DMS79 (cell line): ENCODE data around the gene ZNF579.

ENCODE experiments used
- DNase-seq: peaks from one replicate; lab custom pipeline; 2025; lab: John Stamatoyannopoulos, UW

The ZNF579 gene, protein sequence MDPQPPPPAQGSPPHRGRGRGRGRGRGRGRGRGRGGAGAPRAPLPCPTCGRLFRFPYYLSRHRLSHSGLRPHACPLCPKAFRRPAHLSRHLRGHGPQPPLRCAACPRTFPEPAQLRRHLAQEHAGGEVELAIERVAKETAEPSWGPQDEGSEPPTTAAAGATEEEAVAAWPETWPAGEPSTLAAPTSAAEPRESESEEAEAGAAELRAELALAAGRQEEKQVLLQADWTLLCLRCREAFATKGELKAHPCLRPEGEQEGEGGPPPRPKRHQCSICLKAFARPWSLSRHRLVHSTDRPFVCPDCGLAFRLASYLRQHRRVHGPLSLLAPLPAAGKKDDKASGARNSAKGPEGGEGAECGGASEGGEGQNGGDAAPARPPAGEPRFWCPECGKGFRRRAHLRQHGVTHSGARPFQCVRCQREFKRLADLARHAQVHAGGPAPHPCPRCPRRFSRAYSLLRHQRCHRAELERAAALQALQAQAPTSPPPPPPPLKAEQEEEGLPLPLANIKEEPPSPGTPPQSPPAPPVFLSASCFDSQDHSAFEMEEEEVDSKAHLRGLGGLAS

GRCh38 chr19:55580628-55581144, at the start of gene ZNF579:
TSS of gene ZNF579 (minus strand) at chr19:55580848. CDS start at chr19:55579639, 1,209 bp downstream.
- peak; percentile 80 for DNase-seq

DNA sequence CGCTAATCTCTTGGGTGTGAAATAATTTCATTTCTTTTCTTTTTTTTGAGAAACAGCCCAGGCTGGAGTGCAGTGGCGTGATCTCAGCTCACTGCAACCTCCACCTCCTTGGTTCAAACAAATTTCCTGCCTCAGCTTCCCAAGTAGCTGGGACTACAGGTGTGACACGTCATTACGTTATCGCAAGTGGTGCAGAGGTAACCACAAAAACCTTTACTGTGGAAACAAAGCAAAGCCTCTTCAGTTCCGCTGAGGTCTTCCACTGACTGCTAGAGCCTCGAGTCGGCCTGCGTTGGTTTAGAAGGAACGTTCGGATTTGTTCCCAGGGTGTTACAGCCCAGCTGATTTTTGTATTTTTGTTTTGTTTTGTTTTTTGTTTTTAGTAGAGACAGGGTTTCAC, 45.7 kb upstream of the ZNF579 start:
- DNase-seq, result no peak

GRCh38 chr19:55625004-55625326, 44.3 kb upstream of the ZNF579 start:
- no peak for DNase-seq

DNA sequence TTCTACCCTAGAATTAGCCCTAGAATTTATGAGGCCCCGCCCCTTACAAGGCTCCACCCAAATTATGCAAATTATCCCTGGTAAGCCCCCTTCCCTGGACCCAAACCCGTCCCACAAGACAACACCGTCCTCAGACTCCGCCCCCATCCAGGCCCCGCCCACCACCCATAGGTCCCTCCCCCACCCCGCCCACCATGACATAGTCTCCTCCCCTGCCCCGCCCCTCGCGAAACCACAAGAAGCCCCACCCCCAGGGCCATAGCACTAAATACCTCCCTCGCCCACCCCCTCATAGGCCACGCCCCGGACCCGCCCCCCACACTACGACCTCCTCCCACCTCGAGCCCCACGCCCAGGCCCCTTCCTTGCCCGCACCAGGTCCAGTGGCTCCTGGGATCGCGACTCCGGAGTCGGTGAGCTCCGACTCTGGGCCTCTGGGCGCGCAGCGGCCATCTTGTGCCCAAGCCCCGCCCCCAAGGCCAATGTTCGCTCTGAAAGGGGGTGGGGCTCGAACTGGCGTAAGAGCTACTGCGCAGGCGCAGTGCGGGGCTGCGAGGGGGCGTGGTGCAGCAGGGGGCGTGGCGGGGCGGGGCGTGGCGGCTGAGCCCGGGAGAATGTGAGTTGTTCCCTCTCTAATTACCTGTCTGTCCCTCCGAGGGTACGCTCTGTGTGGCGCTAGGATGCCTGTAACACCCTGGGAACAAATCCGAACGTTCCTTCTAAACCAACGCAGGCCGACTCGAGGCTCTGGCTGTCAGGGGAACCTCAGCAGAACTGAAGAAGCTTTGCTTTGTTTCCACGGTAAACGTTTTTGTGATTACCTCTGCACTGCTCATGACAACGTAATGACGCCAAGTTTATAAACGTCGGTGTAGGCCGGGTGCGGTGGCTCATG, 43.7 kb upstream of the ZNF579 start, which contains the start of gene ZNF784:
Gene ZNF784 (minus strand): TSS at position 458 of the 895 bp plus-strand sequence. CDS start 5 bp downstream, at position 453.
- peak; percentile 85 for DNase-seq

GRCh38 chr19:55623561-55623960, 42.9 kb upstream of the ZNF579 start:
- no peak for DNase-seq

- no peak for DNase-seq
These were observed 42.5 kb upstream of the ZNF579 start for GRCh38 chr19:55623130-55623529.

- DNase-seq, result no peak
These were observed 41.8 kb upstream of the ZNF579 start for GRCh38 chr19:55622242-55622969.

- DNase-seq, result no peak
These were observed 41.1 kb upstream of the ZNF579 start for GRCh38 chr19:55621673-55622231.

DNA sequence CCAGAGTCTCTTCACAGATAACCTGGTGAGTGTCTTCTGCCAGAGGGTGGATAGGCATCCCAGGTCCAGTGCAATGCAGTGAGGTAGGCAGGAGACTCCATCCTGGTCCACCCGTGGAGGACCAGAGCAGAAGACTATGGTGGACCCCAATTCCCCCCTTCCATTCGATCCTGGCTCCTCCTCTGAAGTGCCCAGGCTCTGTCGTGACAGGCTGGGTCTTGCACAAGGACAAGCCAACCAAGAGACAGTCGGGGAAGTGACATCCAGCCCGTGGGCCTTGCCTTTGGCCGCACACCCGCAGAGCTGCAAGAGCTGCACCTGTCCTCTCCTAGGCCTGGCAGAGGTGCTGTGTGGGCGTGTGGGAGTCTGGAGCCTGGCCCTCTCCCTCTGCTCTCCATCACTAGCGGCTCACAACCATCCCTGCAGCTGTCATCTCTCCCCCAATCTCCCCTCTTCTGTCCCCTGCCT, 40.6 kb upstream of the ZNF579 start:
- DNase-seq, result no peak

DNA sequence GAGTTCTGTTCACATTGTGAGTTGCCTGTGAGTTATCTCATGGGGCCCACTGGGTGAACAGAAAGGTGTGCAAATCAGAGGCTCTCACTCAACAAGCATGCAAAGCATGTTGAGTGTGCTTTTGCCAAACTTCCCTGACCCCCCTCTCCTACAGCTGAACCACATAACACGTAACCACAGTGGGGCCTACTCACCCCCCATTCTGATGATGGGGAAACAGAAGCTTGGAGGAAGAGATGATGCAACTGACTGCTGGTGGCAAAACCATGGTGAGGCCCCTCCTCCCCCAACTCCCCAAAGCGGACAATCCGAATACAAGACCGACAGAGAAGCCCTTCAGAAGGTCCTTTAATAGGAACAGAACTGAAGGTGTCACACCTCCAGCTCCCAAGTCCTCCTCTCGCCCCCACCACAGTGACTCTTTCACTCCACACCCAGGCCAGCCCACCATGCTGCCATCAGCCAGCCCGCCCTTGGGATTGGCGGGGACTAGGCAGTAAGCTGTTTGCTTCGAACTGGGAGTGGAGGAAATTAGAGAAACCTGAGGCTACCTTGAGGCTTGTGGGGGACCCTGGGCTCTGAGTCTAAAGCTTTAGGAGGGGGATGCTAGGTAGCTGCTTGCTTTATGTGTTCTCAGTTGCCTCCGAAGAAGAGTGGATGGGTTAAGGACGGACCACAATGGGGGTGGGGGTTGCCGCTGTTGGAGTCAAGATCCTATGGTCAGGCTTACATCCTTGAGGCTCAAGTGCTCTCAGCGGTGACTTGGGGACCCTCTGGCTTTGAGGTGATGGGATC, 40.0 kb upstream of the ZNF579 start:
- DNase-seq, result no peak

DNA sequence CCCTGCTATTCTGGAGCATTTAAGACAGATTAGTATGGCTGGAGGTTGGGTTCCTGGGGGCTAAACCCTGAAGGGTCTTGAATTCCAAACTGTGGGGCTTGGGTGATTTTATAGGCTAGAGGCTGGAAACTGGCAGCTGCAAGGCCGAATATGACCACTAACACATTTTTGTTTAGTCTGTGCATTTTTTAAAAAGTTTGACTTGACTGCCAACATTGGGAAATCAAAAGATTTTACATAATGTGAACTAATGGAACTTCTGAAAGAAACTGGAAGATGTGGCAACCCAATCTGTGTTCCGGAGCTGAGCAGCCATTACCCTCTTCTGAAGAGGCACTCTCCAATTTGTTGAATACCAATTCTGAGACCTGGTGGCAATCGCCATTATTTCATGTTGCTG, 38.6 kb upstream of the ZNF579 start:
- DNase-seq, result no peak

- no peak for DNase-seq
These were observed 37.8 kb upstream of the ZNF579 start for GRCh38 chr19:55618426-55618825.

DNA sequence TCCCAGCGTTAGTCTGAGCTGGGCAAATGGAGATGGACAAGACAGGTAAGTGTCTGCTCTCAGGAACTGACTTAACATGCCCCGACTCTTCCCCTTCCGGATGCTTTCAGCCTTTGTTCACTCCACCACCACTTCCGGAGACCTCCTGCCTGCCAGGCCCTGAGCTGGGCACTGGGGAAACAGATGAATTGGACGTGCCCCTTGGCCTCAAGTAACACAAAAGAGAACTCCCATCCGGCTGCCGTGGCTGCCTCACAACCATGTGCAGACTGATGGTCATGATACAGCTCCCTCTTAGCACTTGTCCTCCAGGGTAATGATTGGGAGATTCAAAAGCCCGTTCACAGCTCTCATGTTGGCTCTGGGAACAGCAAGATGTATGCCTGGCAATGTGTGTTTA, 36.8 kb upstream of the ZNF579 start:
- DNase-seq, result no peak

DNA sequence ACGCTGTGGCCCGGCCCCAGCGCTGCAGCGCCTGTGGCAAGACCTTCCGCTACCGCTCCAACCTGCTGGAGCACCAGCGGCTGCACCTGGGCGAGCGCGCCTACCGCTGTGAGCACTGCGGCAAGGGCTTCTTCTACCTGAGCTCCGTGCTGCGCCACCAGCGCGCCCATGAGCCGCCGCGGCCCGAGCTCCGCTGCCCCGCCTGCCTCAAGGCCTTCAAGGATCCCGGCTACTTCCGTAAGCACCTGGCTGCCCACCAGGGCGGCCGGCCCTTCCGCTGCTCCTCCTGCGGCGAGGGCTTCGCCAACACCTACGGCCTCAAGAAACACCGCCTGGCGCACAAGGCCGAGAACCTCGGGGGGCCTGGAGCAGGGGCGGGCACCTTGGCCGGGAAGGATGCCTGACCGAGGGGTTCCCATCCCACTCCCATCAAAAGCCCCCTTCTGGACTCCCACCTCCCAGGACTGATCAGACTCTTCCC, 35.8 kb upstream of the ZNF579 start:
- no peak for DNase-seq

- DNase-seq, result no peak
These were observed 35.1 kb upstream of the ZNF579 start for GRCh38 chr19:55615543-55616394.

GRCh38 chr19:55614711-55615542, 34.3 kb upstream of the ZNF579 start:
- no peak for DNase-seq

DNA sequence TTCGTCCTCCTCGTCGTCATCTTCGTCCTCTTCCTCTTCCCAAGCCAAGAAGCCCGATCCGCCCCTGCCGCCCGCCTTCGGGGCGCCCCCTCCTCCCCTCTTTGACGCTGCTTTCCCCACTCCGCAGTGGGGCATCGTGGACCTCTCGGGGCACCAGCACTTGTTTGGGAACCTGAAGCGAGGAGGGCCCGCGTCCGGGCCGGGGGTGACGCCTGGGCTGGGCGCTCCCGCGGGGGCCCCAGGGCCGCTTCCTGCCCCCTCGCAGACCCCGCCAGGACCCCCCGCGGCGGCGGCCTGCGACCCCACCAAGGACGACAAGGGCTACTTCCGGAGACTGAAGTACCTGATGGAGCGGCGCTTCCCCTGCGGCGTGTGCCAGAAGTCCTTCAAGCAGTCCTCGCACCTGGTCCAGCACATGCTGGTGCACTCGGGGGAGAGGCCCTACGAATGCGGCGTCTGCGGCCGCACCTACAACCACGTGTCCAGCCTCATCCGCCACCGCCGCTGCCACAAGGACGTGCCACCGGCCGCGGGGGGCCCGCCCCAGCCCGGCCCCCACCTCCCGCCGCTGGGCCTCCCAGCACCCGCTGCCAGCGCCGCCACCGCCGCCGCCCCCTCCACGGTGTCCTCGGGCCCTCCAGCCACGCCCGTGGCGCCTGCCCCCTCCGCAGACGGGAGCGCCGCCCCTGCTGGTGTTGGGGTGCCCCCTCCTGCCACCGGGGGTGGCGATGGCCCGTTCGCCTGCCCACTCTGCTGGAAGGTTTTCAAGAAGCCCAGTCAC, 33.5 kb upstream of the ZNF579 start:
- no peak for DNase-seq

GRCh38 chr19:55613396-55613795, 32.7 kb upstream of the ZNF579 start:
- no peak for DNase-seq
